ENCODE results near the gene ARHGAP31.

Gene ARHGAP31, protein sequence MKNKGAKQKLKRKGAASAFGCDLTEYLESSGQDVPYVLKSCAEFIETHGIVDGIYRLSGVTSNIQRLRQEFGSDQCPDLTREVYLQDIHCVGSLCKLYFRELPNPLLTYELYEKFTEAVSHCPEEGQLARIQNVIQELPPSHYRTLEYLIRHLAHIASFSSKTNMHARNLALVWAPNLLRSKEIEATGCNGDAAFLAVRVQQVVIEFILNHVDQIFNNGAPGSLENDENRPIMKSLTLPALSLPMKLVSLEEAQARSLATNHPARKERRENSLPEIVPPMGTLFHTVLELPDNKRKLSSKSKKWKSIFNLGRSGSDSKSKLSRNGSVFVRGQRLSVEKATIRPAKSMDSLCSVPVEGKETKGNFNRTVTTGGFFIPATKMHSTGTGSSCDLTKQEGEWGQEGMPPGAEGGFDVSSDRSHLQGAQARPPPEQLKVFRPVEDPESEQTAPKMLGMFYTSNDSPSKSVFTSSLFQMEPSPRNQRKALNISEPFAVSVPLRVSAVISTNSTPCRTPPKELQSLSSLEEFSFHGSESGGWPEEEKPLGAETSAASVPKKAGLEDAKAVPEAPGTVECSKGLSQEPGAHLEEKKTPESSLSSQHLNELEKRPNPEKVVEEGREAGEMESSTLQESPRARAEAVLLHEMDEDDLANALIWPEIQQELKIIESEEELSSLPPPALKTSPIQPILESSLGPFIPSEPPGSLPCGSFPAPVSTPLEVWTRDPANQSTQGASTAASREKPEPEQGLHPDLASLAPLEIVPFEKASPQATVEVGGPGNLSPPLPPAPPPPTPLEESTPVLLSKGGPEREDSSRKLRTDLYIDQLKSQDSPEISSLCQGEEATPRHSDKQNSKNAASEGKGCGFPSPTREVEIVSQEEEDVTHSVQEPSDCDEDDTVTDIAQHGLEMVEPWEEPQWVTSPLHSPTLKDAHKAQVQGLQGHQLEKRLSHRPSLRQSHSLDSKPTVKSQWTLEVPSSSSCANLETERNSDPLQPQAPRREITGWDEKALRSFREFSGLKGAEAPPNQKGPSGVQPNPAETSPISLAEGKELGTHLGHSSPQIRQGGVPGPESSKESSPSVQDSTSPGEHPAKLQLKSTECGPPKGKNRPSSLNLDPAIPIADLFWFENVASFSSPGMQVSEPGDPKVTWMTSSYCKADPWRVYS (N-terminal part only)

DNA sequence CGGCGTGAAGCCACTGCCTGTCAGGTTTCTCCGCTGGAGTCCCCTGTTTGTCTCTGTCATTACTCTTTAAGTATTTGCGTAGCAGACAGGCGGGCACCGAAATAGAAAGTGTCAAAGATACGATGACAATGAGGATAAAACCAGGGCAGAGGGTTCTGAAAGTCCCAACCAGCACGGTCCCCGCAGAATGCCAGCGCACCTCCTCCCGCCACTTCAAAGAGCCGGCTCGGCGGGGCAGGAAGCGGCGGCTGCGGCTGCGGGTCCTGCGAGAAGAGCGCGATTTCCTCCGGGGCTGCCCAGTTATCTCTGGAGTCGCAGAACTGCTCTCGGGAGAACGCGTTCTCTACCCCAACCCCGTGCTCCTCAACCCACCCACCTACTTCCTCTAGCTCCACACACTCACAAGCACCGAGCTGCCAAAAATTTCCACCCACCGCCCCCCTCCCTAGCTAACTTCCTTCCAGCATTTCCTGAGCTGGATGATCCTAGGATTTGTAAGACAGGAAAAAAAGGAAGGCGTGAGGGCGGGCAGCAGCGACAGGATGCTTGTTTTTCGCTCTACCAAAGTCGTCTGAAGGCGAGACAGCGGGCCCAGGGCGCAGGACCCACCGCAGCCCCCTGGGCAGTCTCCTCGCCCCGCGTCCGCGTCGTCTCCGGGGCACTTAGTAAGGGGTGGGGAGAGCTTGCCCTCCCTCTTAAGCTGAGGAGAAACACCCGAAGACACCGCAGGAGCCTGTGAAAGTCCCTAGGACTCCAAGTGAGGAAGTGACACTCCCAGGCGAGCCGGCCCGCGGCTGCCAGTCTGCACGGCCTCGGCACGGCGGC lies at the start of gene ARHGAP31:
Gene ARHGAP31 (plus strand): TSS at position 513 of the 825 bp plus-strand sequence. CDS start 522 bp downstream, outside the sequence.
- TF ChIP-seq, protein P1, sequence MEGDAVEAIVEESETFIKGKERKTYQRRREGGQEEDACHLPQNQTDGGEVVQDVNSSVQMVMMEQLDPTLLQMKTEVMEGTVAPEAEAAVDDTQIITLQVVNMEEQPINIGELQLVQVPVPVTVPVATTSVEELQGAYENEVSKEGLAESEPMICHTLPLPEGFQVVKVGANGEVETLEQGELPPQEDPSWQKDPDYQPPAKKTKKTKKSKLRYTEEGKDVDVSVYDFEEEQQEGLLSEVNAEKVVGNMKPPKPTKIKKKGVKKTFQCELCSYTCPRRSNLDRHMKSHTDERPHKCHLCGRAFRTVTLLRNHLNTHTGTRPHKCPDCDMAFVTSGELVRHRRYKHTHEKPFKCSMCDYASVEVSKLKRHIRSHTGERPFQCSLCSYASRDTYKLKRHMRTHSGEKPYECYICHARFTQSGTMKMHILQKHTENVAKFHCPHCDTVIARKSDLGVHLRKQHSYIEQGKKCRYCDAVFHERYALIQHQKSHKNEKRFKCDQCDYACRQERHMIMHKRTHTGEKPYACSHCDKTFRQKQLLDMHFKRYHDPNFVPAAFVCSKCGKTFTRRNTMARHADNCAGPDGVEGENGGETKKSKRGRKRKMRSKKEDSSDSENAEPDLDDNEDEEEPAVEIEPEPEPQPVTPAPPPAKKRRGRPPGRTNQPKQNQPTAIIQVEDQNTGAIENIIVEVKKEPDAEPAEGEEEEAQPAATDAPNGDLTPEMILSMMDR (IDR thresholded peaks at IDR 0.05; ENCODE audit: extremely low read depth, missing control alignments), result no peak
- peak; percentile 82 for DNase-seq (ENCODE audit: low spot score)

DNA sequence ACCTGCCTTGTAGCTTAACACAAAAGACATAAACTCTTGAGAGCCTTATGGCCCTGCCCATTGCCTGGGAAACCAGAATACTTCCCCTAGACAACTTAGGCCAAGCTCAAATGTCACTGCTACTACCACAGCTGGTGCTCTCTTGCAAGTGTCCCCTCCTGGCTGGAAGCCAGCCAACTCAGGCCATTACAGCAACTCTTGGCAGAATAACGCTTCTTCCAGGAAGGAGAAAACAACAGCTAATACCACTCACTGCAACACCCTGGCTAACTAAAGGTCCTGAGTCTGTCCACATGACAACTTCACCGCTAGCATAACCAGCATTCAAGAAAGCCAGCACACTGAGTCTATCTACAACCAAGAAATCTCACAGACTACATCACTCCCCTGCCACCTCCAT lies 48.4 kb upstream of the ARHGAP31 start:
- DNase-seq (ENCODE audit: low spot score), result no peak
- TF ChIP-seq, protein P1 (IDR thresholded peaks at IDR 0.05; ENCODE audit: extremely low read depth, missing control alignments), result no peak

DNA sequence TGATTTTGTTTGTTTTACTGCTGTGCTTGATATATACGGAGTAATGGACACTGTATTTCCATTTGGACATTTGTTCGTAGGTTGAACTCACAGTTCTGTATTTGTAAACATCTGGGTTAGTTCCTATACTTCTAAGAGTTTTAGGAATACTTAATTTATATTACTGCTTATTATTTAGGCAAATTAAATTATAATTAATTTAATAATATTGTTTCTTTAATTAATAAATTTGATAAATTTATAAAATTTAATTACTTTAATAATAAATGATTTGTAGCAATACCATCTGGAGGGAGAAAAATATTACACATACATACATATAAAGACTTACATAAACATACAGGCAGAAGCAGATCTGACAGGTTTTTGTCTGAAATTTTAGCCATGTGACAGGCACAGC lies 39.0 kb upstream of the ARHGAP31 start:
- TF ChIP-seq, protein P1 (IDR thresholded peaks at IDR 0.05; ENCODE audit: extremely low read depth, missing control alignments), result no peak
- no peak for DNase-seq (ENCODE audit: low spot score)

DNA sequence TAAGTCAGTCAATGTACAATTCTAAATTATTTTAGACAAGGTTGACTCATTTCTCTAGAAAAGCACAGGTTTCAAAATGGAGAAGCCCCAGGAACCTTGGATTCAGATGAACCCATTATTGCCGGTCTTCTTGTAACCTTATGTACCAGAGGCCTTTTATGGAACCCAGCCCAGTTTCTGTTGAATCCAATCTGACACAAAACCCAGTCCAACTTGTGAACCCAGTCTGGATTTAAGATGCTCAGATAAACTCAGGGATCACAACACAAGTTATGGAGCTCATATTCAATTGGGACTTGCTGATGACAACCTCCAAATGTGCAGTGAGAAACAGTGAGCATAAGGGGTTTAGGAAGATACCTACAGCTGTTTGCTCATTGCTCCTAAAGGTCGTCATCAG lies 37.1 kb upstream of the ARHGAP31 start:
- DNase-seq (ENCODE audit: low spot score), result no peak
- TF ChIP-seq, protein P1 (IDR thresholded peaks at IDR 0.05; ENCODE audit: extremely low read depth, missing control alignments), result no peak

DNA sequence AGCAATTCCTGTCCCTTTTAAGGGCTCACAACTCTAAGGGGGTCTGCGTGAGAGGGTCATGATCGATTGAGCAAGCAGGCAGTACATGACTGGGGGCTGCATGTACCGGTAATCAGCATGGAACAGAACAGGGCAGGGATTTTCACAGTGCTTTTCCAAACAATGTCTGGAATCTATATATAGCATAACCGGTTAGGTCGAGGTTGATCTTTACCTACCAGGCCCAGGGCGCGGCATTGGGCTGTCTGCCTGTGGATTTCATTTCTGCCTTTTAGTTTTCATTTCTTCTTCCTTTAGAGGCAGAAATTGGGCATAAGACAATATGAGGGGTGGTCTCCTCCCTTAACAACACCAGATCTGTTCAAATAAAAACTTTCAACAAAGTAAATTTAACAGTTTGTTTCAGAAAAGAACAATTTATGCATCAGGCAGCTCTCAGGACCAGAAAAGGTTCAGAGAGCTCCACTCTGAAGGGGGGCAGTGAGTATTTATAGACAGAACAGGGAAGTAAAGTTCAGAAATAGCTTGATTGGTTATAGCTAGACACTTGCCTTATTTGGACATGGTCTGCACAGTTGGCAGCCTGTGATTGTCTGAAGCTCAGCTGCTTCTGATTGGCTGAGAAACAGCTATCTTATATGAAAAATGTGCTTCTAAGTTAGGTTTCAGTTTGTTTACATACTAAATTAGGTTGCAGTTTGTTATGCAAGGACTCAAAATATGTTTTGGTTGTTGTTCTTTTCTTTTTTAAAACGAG lies 36.4 kb upstream of the ARHGAP31 start:
- DNase-seq (ENCODE audit: low spot score), result no peak

More for the DNA sequence above, 36.4 kb upstream of the ARHGAP31 start:
- TF ChIP-seq, protein P1 (IDR thresholded peaks at IDR 0.05; ENCODE audit: extremely low read depth, missing control alignments), result no peak

Measured in GM20000 (cell line).